Measurements from ENCODE around the gene DERL3.

- TF ChIP-seq CTCF (IDR thresholded peaks at IDR 0.05) (no peak), EZH2 (IDR thresholded peaks at IDR 0.05; ENCODE audit: borderline replicate concordance, insufficient read depth, low read depth, low read length, poor library complexity, severe bottlenecking) (no peak)
Observed at GRCh38 chr22:23812378-23812777, 26.4 kb downstream of the DERL3 start.

Measured in B cell (primary cell).